GM18520 (cell line): Measurements from ENCODE around the gene SGCE.

ENCODE experiments used
- ATAC-seq: cut with Tn5 transposase; IDR thresholded peaks from one replicate; pipeline ENCODE4 v1.9.1; 2021; ENCODE audit not compliant: unreplicated experiment

SGCE gene

GRCh38 chr7:94575646-94576045, 80.3 kb downstream of the SGCE start:
- ATAC-seq, result no peak

- no peak for ATAC-seq
Observed at GRCh38 chr7:94571816-94572215, 84.1 kb downstream of the SGCE start.

- no peak for ATAC-seq
Observed at GRCh38 chr7:94567396-94567795, 88.5 kb downstream of the SGCE start.

- ATAC-seq, result no peak
Observed at GRCh38 chr7:94565247-94565894, 90.6 kb downstream of the SGCE start.

- ATAC-seq, result no peak
Observed at GRCh38 chr7:94562525-94562924, 93.4 kb downstream of the SGCE start.

GRCh38 chr7:94561841-94562514, 94.0 kb downstream of the SGCE start:
- ATAC-seq, result no peak

GRCh38 chr7:94559972-94560371, 96.0 kb downstream of the SGCE start:
- no peak for ATAC-seq

GRCh38 chr7:94557215-94557614, 98.7 kb downstream of the SGCE start:
- ATAC-seq, result no peak

GRCh38 chr7:94556028-94556427, 99.9 kb downstream of the SGCE start:
- no peak for ATAC-seq

GRCh38 chr7:94547126-94547525, 108.8 kb downstream of the SGCE start:
- no peak for ATAC-seq

- ATAC-seq, result no peak
Observed at GRCh38 chr7:94540428-94540827, 115.5 kb downstream of the SGCE start.
